Panc1 (cell line): ENCODE results near the gene RANBP6. TPM values are rescaled to one million over a fixed set of nuclear protein-coding genes. Genes with fewer than 3 reads are reported as not detected.

Experiments used
- ATAC-seq: fragments of 200-7000 bp; cut with Tn5 transposase; 2 replicates; pipeline ENCODE4 v1.9.1; 2020; ENCODE audit warnings: mild to moderate bottlenecking, moderate library complexity
- BruUV-seq: library from RNA; stranded (reverse); fragments of 400-500 nt; replicated peaks from 2 replicates; lab custom pipeline; 2021; lab: Mats Ljungman, UMichigan
- CTCF ChIA-PET: fragments of 300-600 bp; sonication (Branson Sonifier 250); formaldehyde crosslinking; loops from one replicate; lab custom pipeline; 2022; ENCODE audit warnings: antibody characterized with exemption; lab: Charles Lee
- POLR2A ChIA-PET: fragments of 300-600 bp; sonication (Branson Sonifier 250); formaldehyde crosslinking; loops from one replicate; lab custom pipeline; 2022; ENCODE audit warnings: antibody characterized with exemption; lab: Charles Lee
- DNase-seq: peaks from one replicate; pipeline ENCODE4 v3.0.0-alpha.2; 2010; ENCODE audit warnings: low read depth, low spot score
- H3K27ac ChIP-seq: 2 replicates; pipeline ENCODE4 v1.5.1; 2011; ENCODE audit warnings: mild to moderate bottlenecking, low read length, inconsistent platforms
- H3K27me3 ChIP-seq: fragments of 200-500 bp; sonication (Bioruptor generic); 2 replicates; pipeline ENCODE4 v1.6.0; 2014; ENCODE audit warnings: low read length, inconsistent platforms; ENCODE audit not compliant: control insufficient read depth, insufficient read depth
- H3K36me3 ChIP-seq: fragments of 200-500 bp; sonication (Bioruptor generic); 2 replicates; pipeline ENCODE4 v1.5.1; 2014; ENCODE audit warnings: inconsistent platforms, mild to moderate bottlenecking, low read length, moderate library complexity; ENCODE audit not compliant: control insufficient read depth, insufficient read depth
- H3K4me1 ChIP-seq: 2 replicates; pipeline ENCODE4 v1.5.1; 2011; ENCODE audit warnings: inconsistent platforms, mild to moderate bottlenecking, low read length, moderate library complexity; ENCODE audit not compliant: control insufficient read depth, insufficient read depth
- H3K4me3 ChIP-seq, 2 experiments: 2 replicates each; pipeline ENCODE4 v1.5.1; 2011 to 2012; ENCODE audit warnings: low read depth in 2 of 2, low read length in 2 of 2, mild to moderate bottlenecking in 2 of 2, inconsistent platforms in 1 of 2, moderate library complexity in 1 of 2
- H3K9me3 ChIP-seq: fragments of 200-500 bp; sonication (Bioruptor generic); 2 replicates; pipeline ENCODE4 v1.5.1; 2014; ENCODE audit warnings: low read depth, mild to moderate bottlenecking, inconsistent platforms, low read length, moderate library complexity; ENCODE audit not compliant: control insufficient read depth, insufficient read depth
- CTCF ChIP-seq: fragments of 450-650 bp; IDR thresholded peaks from 2 replicates; pipeline ENCODE4 v1.5.1; 2017; ENCODE audit warnings: mild to moderate bottlenecking
- POLR2AphosphoS5 ChIP-seq: IDR thresholded peaks from 2 replicates; pipeline ENCODE4 v1.6.1; 2012; ENCODE audit warnings: mild to moderate bottlenecking, low read depth, low read length, moderate library complexity
- REST ChIP-seq, 2 experiments: IDR thresholded peaks; 2 replicates each; pipeline ENCODE4 v1.6.1; 2011 to 2012; ENCODE audit warnings: low read depth in 2 of 2, control low read depth in 1 of 2, low read length in 1 of 2, mild to moderate bottlenecking in 1 of 2, moderate library complexity in 1 of 2; ENCODE audit not compliant: insufficient read depth in 1 of 2
- SIN3A ChIP-seq: IDR thresholded peaks from 2 replicates; pipeline ENCODE4 v1.6.1; 2012; ENCODE audit warnings: low read depth, mild to moderate bottlenecking, low read length, moderate library complexity, borderline replicate concordance; ENCODE audit not compliant: insufficient read depth
- TCF7L2 ChIP-seq: IDR thresholded peaks from 2 replicates; pipeline ENCODE4 v1.6.1; 2011; ENCODE audit warnings: mild to moderate bottlenecking, low read depth, low read length, inconsistent platforms
- in situ Hi-C: cut with HindIII; loops from 2 replicates; pipeline ENCODE4 v1.10.0; 2016; ENCODE audit warnings: low sequenced_read_pairs, low pct_unique_long_range_greater_than_20kb
- intact Hi-C: fragments of 100-400 bp; cut with micrococcal nuclease; formaldehyde crosslinking; loops from one replicate; pipeline ENCODE4 v1.10.0; 2022; ENCODE audit not compliant: unreplicated experiment
- total RNA-seq: library from RNA; stranded (reverse); gene quantifications from one replicate; pipeline ENCODE4 v1.2.1, GENCODE V29; 2021; ENCODE audit not compliant: unreplicated experiment

The RANBP6 gene
- total RNA-seq, 1 experiment from 2014 or later: 3.9 TPM

GRCh38 chr9:6006749-6007057, 8.7 kb downstream of the RANBP6 start:
- Histone ChIP-seq H3K4me1 (no peaks in the 10 kb centered on the region), H3K27ac (no peak overlapping the region), H3K36me3 (no peaks in the 10 kb centered on the region), H3K9me3 (no peaks in the 10 kb centered on the region), H3K4me3 (peak overlapping the region; percentile 61 to 66), H3K27me3 (no peaks in the 10 kb centered on the region)
- TF ChIP-seq POLR2AphosphoS5 (no peak), SIN3A (no peak), CTCF (no peak), TCF7L2 (no peak), REST (IDR thresholded peaks at IDR 0.05; ENCODE audit: insufficient read depth in 1 of 2, low read depth in 2 of 2, low read length in 1 of 2) (no peak)
- ATAC-seq (no peak), DNase-seq (no peak)
- intact Hi-C loops (no loop called here), in situ Hi-C loops (no loop called here)
- ChIA-PET CTCF (no interaction called here), POLR2A (no interaction called here)
- BruUV-seq: no TSS peak

GRCh38 chr9:6000955-6001354, 14.5 kb downstream of the RANBP6 start:
- no TSS peak for BruUV-seq
- no peak for ATAC-seq
- ChIA-PET POLR2A (no interaction called here), CTCF (no interaction called here)
- DNase-seq: no peak
- H3K9me3 ChIP-seq: no peaks in the 10 kb centered on the region
- no peaks in the 10 kb centered on the region for H3K4me1 ChIP-seq
- no peak overlapping the region for H3K4me3 ChIP-seq
- in situ Hi-C loops: no loop called here
- H3K36me3 ChIP-seq: no peaks in the 10 kb centered on the region; the same call in 1 of the 2 replicates
- intact Hi-C loops: no loop called here
- no peak overlapping the region for H3K27ac ChIP-seq
- TF ChIP-seq CTCF: no peak
- TF ChIP-seq TCF7L2: no peak
- TF ChIP-seq REST (IDR thresholded peaks at IDR 0.05; ENCODE audit: insufficient read depth in 1 of 2, low read depth in 2 of 2, low read length in 1 of 2): no peak
- no peak for TF ChIP-seq POLR2AphosphoS5
- no peak for TF ChIP-seq SIN3A
- H3K27me3 ChIP-seq: no peaks in the 10 kb centered on the region
